NCI-H510A (cell line): ENCODE results near the gene ZNF70.
A peak's percentile ranks its signal among the peaks of the same experiment; 100 is the strongest.

Experiments
- DNase-seq: peaks from one replicate; lab custom pipeline; 2025; lab: John Stamatoyannopoulos, UW

Gene ZNF70

DNA sequence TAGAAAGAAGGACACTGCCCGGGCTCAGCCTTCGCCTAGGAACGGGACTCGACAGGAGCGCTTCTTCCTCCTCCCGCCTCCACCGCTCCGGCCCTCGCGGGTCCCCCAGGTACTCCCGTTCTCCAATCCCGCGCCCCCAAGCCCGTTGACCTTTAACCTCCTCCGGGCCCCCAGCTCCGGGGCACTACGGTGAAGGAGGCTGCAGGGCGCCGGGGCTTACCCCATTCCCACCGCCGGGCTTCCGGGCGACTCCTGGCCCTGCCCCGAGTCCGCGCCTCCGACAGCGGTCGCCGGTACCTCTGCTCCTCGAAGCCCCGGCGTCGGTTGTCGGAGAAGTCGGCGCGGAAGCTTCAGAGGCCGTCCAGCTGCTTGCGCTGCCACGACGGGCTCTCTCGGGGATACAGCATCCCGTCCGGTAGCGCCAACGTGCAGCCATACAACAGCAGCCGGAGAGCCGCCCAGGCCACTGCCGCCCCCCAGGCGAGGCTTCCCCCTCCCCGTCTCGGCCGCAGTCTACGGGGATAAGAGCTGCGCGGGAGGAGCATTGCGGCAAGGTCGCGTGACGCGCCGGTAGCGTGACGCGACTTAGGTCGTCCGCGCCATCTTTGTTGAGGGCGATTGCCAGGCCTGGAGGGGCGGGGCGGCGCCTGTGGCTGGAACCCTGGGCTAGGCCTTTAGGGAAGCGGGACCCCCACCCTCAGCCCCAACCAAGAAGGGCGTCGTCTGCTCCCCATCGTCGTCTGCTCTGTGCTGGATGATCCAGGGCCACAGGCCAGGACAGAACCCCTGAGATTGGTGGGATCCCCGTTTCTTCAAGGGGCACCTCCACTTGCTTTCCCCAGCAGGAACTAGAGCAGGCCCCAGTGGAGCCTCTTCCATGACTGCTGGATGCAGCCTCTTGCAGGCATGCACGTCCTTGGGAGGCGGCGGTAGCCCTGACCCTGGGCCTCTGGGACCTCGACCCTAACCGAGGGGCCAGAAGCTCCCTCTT lies 33.8 kb downstream of the ZNF70 start:
- peak; percentile 55 for DNase-seq

DNA sequence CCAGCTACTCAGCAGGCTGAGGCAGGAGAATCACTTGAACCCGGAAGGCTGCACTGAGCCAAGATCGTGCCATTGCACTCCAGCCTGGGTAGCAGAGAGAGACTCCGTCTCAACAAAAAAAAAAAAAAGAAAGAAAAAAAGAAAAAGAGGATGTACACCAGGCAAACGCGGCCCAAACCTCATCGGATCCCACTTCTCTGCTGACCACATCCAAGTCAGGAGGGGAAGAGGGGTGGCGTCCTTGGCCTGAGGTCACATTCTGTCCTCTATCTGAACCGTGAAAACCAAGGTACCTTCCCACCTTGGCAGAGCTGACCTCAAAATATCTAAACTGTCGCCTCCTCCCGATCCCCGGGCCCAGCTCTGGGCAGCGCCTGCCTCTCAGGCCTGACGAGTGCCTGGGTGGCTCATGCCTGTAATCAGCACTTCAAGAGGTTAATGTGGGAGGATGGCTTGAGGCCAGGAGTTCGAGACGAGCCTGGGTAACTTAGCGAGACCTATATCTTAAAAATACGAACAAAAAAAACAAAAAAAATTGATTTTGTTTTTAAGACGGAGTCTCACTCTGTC lies 35.0 kb downstream of the ZNF70 start:
- no peak for DNase-seq

DNA sequence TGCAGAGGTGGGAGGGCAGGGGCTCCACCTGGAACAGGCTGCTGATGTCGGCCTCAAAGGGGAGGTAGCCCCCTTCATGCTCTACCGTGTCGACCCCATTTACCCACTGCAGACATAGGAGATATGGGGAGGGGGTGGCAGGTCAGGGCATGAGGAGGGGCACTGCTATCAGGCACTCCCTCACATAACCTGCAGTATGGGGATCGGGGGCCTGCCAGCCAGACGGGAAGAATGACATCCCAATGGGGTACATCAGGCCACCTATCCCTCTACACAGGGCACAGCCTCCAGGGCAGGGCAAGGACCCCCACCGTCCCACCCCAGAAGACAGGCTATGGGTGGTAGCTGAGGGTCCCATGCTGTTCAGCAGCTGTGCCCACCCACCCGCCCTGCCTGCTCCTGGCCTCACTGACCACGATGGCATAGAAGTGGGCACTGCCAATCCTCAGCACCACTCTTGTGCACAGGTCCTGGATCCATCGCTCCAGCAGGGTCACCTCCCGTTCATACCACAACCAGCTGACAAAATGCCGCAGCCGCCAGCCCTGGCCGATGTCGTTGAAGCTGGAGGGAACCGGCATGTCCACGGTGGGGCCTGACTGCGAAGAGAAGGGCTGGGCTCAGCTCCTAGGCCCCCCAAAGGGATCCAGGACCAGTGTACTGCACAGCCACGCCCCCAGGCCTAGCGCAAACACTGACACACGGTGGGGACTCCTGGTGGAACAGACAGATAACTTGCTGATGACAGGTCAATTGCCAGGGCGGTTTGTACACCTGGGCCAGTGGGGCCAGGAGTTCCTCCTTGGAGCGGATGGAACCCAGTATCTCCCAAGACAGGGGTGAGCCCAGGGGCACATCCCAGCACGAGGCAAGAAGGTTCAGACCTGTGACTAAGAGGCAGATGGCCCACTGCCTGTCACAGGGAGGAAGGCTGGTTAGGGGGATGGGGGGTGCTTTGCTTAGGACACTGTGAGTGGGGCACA lies 36.0 kb downstream of the ZNF70 start:
- no peak for DNase-seq

DNA sequence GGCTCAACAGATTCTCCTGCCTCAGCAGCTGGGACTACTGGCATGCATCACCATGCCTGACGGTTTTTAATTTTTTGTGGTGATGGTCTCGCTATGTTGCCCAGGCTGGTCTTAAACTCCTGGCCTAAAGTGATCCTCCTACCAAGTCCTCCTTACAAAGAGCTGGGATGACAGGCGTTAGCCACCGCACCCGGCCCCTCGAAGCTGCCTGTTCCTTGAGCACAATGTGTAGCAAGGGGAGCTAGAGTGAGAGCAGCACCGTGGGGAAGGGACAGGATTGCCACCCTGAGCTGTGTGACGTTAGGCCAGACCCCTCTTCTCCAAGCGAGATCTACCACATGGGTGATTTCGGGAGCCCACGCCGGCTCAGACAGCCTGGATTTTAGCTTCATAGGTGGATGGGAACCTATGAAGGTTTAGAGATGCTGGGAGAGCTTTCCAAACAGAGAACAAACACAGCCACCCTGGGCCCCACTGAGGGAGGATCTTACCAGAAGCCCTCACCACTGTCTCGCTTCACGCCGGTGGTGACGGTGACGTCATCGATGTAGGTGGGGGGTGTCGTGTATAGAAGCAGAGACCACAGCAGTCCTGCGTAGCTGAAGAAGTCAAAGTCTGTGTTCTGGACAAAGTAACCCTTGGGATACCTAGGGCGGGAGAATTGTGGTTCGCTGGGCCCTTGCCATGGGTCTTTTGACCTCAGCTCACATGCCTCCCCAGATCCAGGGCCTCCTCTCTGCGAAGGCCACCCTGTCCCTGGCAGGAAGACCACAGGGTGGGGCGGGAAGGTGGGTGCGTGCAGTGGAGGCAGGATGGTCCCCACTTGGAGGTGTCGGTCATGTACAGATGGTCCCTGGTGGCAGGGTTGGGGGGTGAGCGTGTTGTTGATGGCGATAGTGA lies 37.0 kb downstream of the ZNF70 start:
- no peak for DNase-seq

DNA sequence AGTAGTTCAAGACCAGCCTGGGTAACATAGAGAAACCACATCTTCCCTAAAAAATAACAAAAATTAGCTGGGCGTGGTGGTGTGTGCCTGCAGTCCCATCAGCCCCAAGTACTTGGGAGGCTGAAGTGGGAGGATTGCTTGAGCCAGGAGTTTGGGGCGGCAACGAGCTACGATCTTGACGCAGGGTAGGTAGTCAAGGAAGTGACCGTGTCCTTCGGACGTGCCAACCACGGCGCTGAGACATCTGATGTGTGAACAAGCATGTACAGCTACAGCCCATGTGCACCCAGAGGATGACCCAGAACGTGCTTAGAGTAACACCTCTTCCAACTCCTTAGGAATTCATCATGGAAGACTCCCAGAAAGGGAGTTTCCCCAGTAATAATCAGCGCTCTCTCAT lies 38.7 kb downstream of the ZNF70 start:
- no peak for DNase-seq

DNA sequence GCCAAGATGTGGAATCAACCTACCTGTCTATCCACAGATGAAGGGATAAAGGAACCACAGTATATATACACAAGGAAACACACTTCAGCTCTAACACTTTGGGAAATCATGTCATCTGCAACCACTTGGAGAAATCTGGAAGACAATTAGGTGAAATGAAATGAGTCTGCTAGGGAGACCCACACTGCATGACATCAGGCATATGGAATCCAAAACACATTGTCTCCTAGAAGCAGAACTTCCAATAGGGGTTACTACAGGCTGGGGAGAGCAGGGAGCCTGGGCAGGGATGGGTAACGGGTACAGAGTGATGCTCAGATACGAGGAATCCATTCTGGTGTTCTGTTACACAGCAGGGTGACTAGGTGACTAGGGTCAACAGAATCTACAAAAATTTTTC lies 41.8 kb downstream of the ZNF70 start:
- no peak for DNase-seq

DNA sequence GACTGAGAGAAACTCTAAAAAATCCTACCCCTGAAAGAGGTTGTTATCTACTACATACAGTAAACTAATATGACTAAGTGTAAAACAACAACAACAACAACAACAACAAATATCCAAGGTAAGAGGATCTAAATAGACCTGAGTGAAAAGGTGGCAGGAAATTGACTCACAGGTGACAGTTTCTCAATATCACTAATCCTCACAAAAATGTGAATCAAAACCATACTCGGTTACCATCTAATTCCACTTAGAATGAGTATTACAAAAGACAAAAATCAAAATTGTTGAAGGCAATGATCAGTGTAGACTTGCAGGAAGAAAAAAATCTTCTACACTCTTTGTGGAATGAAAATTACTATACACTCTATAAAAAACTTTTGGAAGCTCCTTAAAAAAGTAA lies 42.6 kb downstream of the ZNF70 start:
- DNase-seq: no peak

DNA sequence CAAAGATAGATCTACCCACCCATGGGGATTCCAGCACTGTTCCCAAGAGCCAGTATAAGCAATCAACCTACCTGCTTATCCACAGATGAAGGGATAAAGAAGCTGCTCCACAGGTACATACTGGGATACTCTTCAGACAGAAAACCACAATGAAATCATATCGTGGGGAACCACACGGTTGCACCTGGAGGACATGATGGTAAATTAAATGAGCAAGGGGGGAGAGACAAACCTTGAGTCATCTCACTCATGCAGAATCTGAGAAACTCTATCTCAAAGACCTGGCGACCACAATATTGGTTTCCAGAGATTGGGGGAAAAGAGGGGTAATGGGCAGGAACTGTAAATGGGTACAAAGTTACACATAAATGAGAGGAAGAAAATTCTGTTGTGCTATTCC lies 45.6 kb downstream of the ZNF70 start:
- no peak for DNase-seq

DNA sequence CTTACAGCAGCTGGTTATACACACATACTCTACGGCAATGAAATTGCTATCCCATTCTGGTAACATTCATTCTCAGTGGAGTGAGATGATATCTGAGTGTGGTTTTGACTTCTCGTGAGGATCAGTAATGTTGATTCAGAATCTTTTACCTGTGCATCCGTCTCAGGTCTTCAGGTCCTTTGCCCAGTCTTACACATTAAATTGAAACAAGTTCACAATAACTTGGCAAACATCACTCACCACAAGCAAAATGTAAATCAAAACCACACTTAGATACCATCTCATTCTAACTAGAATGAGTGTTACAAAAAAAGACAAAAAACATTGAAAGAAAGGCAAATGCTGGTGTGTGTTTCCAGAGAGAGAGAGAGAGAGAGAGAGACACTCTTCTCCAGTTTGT lies 46.1 kb downstream of the ZNF70 start:
- no peak for DNase-seq

DNA sequence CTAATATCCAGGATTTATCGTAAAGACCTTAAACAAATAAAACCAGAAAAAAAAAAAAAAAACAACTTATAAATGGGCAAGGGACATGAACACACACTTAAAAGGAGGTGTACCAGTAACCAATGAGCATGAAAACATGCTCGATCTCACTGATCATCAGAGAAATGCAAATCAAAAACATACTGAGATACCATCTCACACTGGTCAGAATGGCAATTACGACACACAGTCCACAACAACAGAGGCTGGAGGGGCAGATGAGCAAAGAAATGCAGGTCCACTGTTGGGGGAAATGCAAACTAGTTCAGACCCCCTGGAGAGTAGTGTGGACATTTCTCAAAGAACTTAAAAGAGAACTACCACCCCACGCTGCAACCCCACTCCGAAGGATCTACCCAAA lies 46.9 kb downstream of the ZNF70 start:
- DNase-seq: no peak

DNA sequence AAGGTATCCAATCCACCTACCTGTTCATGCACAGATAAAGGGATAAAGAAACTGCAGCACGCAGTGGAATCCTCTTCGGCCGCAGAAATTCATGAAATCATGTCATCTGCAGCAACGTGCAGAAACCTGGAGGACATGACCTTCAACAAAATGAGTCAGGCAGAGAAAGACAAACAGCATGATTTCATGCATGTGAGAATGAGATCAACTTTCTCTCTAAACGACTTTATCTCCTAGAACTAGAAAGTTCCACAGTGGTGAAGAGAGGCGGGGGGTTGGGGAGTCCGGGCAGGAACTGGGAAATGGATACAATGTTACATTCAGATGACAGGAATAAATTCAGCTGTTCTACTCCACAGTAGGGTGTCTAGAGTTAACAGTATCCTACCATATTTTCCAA lies 50.2 kb downstream of the ZNF70 start:
- no peak for DNase-seq

DNA sequence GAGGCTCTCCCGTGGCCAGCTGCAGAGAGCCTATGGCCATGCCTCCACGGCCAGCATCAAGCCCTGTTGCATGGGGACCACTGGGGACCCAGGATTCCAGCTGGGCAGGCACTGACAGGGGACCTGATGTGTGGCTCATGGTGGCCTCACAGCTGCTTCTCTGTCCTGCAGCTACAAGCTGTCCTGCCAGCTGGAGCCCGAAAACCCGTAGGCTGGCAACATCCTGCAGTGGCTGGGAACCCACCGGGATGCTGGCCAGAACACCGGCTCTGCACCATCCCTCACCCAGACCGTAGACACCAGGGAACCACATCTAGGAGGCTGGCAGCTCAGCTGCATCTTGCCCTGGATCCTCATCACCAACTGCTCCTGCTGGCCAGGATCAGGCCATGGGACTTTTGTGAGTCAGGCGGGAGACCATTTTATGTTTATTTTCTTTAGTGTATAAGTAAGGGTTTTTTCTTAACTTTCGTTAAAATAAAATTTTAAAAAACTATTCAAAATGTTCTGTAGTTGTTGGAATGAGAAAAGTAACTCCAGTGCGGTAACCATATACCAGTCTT lies 52.2 kb downstream of the ZNF70 start:
- DNase-seq: no peak

DNA sequence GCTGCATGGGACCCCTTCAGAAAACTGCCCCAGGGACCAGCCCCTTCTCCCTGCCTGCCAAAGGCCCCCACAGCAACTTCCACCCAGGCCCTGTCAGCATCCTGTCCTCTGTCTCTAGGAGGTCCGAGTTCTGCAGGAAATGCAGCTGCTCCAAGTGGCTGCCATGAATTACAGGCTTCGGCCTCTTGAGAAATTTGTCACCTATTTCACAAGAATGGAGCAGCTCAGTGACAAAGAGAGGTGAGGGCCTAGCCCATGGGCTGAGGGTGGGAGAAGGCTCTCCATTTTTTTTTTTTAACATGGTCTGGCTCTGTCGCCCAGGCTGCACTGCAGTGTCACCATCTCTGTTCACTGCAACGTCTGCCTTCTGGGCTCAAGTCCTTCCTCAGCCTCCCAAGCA lies 52.8 kb downstream of the ZNF70 start:
- no peak for DNase-seq

DNA sequence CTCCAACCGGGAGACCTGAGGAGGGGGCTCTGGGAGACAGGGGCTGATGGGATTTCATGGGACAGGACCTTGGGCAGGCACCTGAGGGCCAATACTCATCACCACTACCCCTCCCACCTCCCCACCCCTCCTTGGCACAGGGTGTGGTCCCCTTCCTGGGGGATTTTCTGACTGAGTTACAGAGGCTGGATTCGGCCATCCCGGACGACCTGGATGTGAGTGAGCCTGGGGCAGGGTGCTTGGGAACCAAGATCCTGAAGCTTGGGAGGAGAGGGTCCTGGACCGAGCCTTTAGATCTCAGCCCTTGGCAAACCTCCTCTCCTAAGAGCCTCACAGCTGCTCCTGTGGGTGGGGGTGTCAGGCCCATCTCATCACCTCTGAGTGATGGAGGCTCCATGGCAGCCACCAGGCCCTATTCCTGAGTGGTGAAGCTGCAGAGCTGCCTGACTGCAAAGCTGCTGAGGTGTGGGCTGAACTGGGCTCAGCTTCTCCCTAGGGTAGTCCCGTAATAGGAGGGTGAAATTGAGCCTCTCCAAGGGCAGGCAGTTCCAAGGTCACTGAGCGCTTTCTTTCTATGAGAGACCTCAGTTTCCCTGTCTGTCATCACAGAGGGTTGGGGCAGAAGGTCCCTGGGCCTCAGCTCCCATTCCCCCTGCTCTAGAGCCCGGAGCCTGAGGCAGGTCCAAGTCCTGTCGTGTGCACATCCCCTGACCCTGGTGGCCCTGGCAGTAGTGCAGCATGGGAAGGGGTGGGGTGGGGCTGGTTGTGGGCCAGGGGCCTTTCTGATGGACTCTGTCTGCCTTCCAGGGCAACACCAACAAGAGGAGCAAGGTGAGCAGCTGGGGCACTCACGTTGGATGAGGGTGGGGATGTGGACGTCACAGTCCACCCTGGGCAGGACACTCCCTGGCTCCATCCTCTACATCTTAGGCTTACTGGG lies 53.6 kb downstream of the ZNF70 start:
- no peak for DNase-seq

DNA sequence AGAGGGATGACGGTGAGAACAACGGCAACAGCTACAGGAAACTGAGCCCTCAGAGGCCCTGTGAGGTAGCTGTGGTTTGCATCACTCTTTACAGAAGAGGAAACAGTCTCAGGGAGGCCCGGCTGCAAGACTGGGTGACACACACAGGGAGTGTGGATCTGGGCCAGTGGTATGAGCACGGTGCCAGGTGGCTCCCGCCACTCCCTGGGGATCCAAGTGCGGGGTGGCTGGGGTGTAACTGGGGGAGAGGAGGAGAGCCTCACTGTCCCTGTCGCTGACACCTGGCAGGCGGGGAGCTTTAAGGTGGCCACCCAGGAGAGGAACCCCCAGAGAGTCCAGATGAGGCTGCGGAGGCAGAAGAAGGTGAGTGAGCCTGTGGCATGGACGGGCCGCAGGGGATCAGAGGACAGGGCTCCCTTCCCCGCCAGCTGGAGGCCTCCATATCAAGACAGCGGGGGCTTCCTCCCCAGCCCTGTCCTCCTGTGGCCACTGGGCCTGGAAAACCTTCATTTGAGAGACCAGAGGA lies 54.5 kb downstream of the ZNF70 start:
- no peak for DNase-seq

DNA sequence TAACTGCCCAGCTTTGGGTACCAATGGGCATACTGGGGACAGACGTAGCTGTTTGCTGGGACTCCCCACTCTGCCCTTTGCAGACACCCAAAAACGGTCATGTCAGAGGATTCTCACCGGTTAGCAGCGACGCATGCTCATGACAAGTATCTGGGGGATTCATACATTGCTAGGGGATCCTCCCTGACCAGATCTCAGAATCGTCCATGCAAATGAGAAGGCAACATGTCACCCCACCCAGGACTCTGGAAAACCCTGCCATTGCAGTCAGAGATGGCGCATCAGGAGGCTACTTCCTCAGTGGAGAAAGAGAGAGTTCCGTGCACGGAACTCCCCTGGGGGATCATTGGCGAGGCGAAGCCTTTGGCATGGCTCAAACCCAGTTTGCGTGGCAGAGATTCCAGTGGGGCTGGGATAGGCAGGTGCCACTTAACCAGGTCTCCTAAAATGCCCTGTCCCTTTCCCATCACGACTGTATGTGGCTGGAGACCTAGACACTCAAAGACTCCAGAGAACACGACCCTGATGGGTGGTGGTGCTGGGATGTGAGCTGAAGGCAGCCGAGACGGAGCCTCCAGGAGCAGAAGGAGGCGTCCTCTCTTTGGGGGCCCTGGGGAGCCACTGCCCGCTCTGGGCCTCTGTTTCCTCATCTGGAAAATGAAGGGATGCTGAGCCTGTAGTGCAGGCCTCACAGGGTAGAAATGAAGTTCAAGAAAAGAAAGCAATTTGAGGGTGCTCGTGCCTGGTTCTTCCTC lies 55.2 kb downstream of the ZNF70 start:
- no peak for DNase-seq

DNA sequence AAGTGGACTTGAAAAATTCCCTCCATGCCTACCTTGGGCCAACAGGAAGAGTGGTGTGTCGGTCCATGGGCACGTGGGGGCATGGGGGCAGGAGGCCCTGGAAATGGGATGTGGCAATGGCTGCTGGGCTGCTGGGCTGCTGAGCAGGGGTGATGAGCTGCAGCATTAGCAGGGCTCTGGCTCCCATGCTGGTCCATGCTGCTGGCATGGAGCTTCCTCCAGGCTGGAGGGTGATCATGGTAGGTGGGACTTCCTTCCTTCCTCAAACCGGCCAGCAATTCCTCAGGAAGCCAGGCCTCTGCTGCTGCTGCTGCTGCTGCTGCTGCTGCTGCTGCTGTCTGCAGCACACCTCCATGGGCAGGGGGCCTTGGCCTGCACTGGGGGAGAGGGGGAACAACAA lies 55.8 kb downstream of the ZNF70 start:
- no peak for DNase-seq

DNA sequence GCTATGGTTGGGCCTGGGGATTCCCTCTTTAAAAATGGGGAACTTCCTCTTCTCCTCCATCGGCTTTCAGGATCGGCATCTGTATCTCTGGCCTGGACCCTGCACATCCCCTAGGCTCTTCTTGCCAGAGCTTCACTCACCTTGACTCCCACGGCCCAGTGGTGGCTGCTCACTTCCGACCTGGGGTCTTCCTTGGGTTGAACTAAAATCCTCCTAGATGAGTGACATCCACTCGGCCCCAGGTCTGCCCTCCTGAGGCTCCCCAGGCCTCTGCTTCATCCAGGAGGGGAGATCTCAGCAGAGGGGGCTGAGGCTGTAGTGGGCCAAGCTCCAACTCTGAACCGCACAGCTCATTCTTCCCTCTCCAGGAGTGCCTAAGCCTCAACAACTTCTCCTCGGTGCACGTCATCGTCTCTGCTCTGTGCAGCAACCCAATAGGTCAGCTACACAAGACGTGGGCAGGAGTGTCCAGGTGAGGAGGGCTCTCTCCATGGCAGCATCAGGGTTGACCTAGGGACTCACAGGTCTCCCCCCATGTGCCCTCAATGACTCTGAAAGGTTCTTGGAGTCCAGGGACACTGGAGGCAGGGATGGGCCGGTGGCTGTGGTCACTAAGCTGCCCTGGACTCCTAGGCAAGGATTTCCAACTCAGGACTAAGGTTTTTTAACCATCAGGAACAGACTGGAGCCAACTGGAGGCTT lies 56.8 kb downstream of the ZNF70 start:
- DNase-seq: no peak
